Measurements from ENCODE around the gene ATP5MG.
A peak's percentile ranks its signal among the peaks of the same experiment; 100 is the strongest.

DNA sequence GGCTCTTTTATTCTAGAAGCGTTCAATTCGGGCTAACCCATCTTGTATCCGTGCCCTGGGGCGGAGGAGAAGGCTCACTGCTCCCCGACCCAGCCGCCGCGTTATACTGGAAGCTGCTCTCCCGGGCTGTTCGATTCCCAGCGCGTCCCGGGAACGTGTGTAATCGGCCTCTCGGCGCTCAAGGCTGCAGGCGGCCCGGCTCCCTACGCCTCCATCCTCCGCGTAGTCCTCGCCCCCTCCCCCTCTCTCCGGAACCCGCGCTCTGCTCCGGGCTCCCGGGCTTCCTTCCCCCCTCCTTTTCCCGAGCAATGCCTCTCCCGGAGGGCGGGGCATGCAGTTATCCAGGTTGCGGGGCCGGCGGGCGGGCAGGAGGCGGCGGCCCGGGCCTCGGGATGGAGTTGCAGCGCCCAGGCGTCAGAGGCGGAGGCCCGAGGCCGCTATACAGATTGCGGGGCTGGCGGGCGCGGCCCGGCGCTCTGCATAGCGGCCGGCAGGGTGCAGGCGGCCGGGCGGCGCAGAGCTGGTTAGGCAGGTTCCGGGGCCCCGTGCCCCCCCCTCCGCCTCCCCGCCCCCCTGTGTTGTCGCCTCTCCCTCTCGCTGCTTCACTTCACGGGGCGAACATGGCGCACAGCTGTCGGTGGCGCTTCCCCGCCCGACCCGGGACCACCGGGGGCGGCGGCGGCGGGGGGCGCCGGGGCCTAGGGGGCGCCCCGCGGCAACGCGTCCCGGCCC lies 34.7 kb downstream of the ATP5MG start, which contains the start of gene KMT2A:
- TF ChIP-seq CTCF (IDR thresholded peaks at IDR 0.05) (peak in 4 of 6 experiments; percentile 97 to 99 (median 98)), POLR2A (IDR thresholded peaks at IDR 0.05) (no peak)

Measured in Peyer's patch (tissue), 4 donors.